GM12878 (cell line): ENCODE measurements around the gene DDAH1. TPM values are rescaled to one million over a fixed set of nuclear protein-coding genes. Genes with fewer than 3 reads are reported as not detected.

Experiments
- ATAC-seq: fragments of 200-7000 bp; cut with Tn5 transposase; 3 replicates; pipeline ENCODE4 v1.9.1; 2020; ENCODE audit warnings: mild to moderate bottlenecking, moderate library complexity
- BruUV-seq: library from RNA; stranded (reverse); fragments of 400-500 nt; replicated peaks from 2 replicates; lab custom pipeline; 2021; lab: Mats Ljungman, UMichigan
- CTCF ChIA-PET: fragments of 300-600 bp; sonication (Branson Sonifier 250); formaldehyde crosslinking; extraction: SDS; loops from one replicate; lab custom pipeline; 2021; ENCODE audit warnings: inconsistent platforms; lab: Yijun Ruan, JAX
- POLR2A ChIA-PET: fragments of 350-600 bp; formaldehyde crosslinking; extraction: SDS; loops from one replicate; lab custom pipeline; 2021; ENCODE audit warnings: inconsistent platforms; lab: Charles Lee
- RAD21 ChIA-PET: fragments of 300-600 bp; sonication (Branson Sonifier 250); formaldehyde crosslinking; loops from one replicate; lab custom pipeline; 2023; ENCODE audit warnings: antibody characterized with exemption; ENCODE audit not compliant: unreplicated experiment; lab: Charles Lee
- SMC1A ChIA-PET: fragments of 300-600 bp; sonication (Branson Sonifier 250); formaldehyde crosslinking; loops from one replicate; lab custom pipeline; 2023; ENCODE audit not compliant: unreplicated experiment, uncharacterized antibody; lab: Charles Lee
- DNase-seq: peaks from one replicate; pipeline ENCODE4 v3.0.0-alpha.2; 2011; ENCODE audit warnings: low read depth, low spot score
- FAIRE-seq: peaks from 3 replicates; lab custom pipeline; 2011; peaks lifted over from hg19 to GRCh38; lab: Jason Lieb, UNC
- H2AFZ ChIP-seq: 2 replicates; pipeline ENCODE4 v1.6.0; 2011; ENCODE audit warnings: low read depth, low read length, control low read depth; ENCODE audit not compliant: control insufficient read depth
- H3K27ac ChIP-seq: 2 replicates; pipeline ENCODE4 v1.5.1; 2011; ENCODE audit warnings: control low read depth; ENCODE audit not compliant: control insufficient read depth, insufficient read depth
- H3K27me3 ChIP-seq, 2 experiments: replicated peaks in 1 of 2; 2 replicates each; pipeline versions ENCODE4 v1.6.0 to v1.6.1; 2011; ENCODE audit warnings: low read length in 1 of 2; ENCODE audit not compliant: control insufficient read depth in 2 of 2, insufficient read depth in 2 of 2
- H3K36me3 ChIP-seq, 2 experiments: 2 replicates each; pipeline ENCODE4 v1.5.1; 2011; ENCODE audit warnings: low read length in 1 of 2; ENCODE audit not compliant: control insufficient read depth in 2 of 2, insufficient read depth in 2 of 2
- H3K4me1 ChIP-seq: 2 replicates; pipeline ENCODE4 v1.6.1; 2011; ENCODE audit warnings: mild to moderate bottlenecking, low read length, moderate library complexity, mixed read lengths; ENCODE audit not compliant: control insufficient read depth, insufficient read depth
- H3K4me2 ChIP-seq: 2 replicates; pipeline ENCODE4 v1.6.0; 2011; ENCODE audit warnings: control low read depth; ENCODE audit not compliant: control insufficient read depth, insufficient read depth
- H3K4me3 ChIP-seq: fragments of 200-600 bp; sonication (generic); 2 replicates; pipeline ENCODE4 v1.5.1; 2016
- H3K79me2 ChIP-seq: 2 replicates; pipeline ENCODE4 v1.6.0; 2011; ENCODE audit warnings: low read length; ENCODE audit not compliant: control insufficient read depth, insufficient read depth
- H3K9ac ChIP-seq: 2 replicates; pipeline ENCODE4 v1.8.0; 2011; ENCODE audit warnings: low read length, control low read depth, mixed read lengths; ENCODE audit not compliant: control insufficient read depth, insufficient read depth
- H3K9me3 ChIP-seq: replicated peaks from 3 replicates; pipeline ENCODE4 v1.5.1; 2011; ENCODE audit warnings: mild to moderate bottlenecking, low read length; ENCODE audit not compliant: control insufficient read depth, insufficient read depth
- H4K20me1 ChIP-seq: 2 replicates; pipeline ENCODE4 v1.6.0; 2011; ENCODE audit not compliant: control insufficient read depth, insufficient read depth
- FOS ChIP-seq: IDR thresholded peaks from 3 replicates; pipeline ENCODE4 v1.6.1; 2011; ENCODE audit warnings: borderline replicate concordance; ENCODE audit not compliant: insufficient read length; ENCODE audit errors: extremely low read depth
- MEF2A ChIP-seq: IDR thresholded peaks from 2 replicates; pipeline ENCODE4 v1.6.1; 2011; ENCODE audit warnings: low read depth, mild to moderate bottlenecking, low read length, moderate library complexity; ENCODE audit not compliant: insufficient read depth
- NR2F1 ChIP-seq: fragments of 450-650 bp; conservative IDR thresholded peaks from 2 replicates; pipeline ENCODE4 v1.6.1; 2017; ENCODE audit warnings: mild to moderate bottlenecking
- RBBP5 ChIP-seq: fragments of 200-600 bp; sonication (generic); conservative IDR thresholded peaks from 2 replicates; pipeline ENCODE4 v1.6.1; 2016
- RELA ChIP-seq: fragments of 450-650 bp; IDR thresholded peaks from 2 replicates; pipeline ENCODE4 v1.8.0; 2014; ENCODE audit warnings: borderline replicate concordance; ENCODE audit not compliant: partially characterized antibody
- SREBF1 ChIP-seq: IDR thresholded peaks from 2 replicates; pipeline ENCODE4 v1.6.1; 2012; ENCODE audit warnings: mild to moderate bottlenecking, low read length
- TAF1 ChIP-seq: IDR thresholded peaks from 2 replicates; pipeline ENCODE4 v1.6.1; 2011; ENCODE audit warnings: mild to moderate bottlenecking, low read depth, low read length, borderline replicate concordance
- WGBS: methylation state at CpG from one replicate; pipeline ENCODE4 v1.1.6; 2016; ENCODE audit warnings: low lambda C conversion rate; ENCODE audit not compliant: insufficient replicate concordance, insufficient coverage; ENCODE audit errors: missing lambda C conversion rate; 5-methylcytosine and 5-hydroxymethylcytosine counted together
- in situ Hi-C: fragments of 300-500 bp; cut with MboI; formaldehyde crosslinking; loops from 9 replicates; pipeline ENCODE4 v1.14.3; 2018; ENCODE audit warnings: mixed read lengths
- intact Hi-C: fragments of 100-400 bp; cut with micrococcal nuclease; formaldehyde crosslinking; loops from one replicate; pipeline ENCODE4 v1.14.2; 2022; ENCODE audit not compliant: unreplicated experiment
- polyA plus RNA-seq, 11 experiments: library from polyadenylated mRNA; depleted of rRNA in 4 of 11; unstranded in 6 of 11; stranded (reverse) in 5 of 11; fragments of >200 nt; fragmentation: Nextera tagmentation in 4 of 11; fragmentation: Illumina TruSeq in 1 of 11; extraction: Ambion mirVana in 4 of 11; extraction: Trizol in 1 of 11; gene quantifications; 1 replicate in 1 of 11; 2 replicates in 10 of 11; pipeline versions ENCODE4 v1.2.1 to v1.2.3, GENCODE V29; 2011 to 2016; ENCODE audit warnings: inconsistent platforms in 2 of 11, missing spikeins in 2 of 11, low read depth in 1 of 11
- total RNA-seq, 4 experiments: library from RNA; depleted of rRNA in 3 of 4; stranded (reverse); fragments of >200 nt in 3 of 4; fragmentation: Illumina TruSeq in 1 of 4; extraction: Trizol in 1 of 4; gene quantifications; 2 replicates each; pipeline versions ENCODE4 v1.2.1 to v1.2.3, GENCODE V29; 2013 to 2021
- TF ChIP-seq, protein P1 (sequence below): IDR thresholded peaks from 2 replicates; pipeline ENCODE4 v1.6.1; 2012; ENCODE audit warnings: low read depth, low read length, improper control_type of control experiment

The DDAH1 gene
- total and polyA plus RNA-seq, 10 of the 15 experiments (the other 5 are each of a cell fraction or from before 2014, with no cell fraction given) = 0.07 to 0.88 (median 0.27) TPM; not detected in 6

- Histone ChIP-seq H3K79me2 (no peaks in the 10 kb centered on the region), H2AFZ (no peak overlapping the region), H3K9me3 (no peaks in the 10 kb centered on the region), H3K4me3 (no peak overlapping the region), H3K36me3 (no peaks in the 10 kb centered on the region), H3K27ac (no peak overlapping the region), H3K27me3 (no peaks in the 10 kb centered on the region; a peak in 1 of 4 replicates), H3K9ac (no peak overlapping the region), H3K4me1 (no peaks in the 10 kb centered on the region), H3K4me2 (no peak overlapping the region), H4K20me1 (no peaks in the 10 kb centered on the region)
- intact Hi-C loops (no loop called here), in situ Hi-C loops (loop anchor here (25.0 kb wide), 1 partner anchor 695 kb away; no protein-coding TSS in a partner anchor)
- RAD21 ChIA-PET = no interaction called here
- TF ChIP-seq SREBF1 (no peak), FOS (no peak)
- TF ChIP-seq, protein P1, sequence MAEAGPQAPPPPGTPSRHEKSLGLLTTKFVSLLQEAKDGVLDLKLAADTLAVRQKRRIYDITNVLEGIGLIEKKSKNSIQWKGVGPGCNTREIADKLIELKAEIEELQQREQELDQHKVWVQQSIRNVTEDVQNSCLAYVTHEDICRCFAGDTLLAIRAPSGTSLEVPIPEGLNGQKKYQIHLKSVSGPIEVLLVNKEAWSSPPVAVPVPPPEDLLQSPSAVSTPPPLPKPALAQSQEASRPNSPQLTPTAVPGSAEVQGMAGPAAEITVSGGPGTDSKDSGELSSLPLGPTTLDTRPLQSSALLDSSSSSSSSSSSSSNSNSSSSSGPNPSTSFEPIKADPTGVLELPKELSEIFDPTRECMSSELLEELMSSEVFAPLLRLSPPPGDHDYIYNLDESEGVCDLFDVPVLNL = no peak
- POLR2A ChIA-PET = no interaction called here
- CTCF ChIA-PET = no interaction called here
- ATAC-seq = no peak
- DNase-seq = no peak
- BruUV-seq = no TSS peak
- 40% methylated on average over 5 of the region's 5 CpGs for WGBS
- FAIRE-seq = no peak
- SMC1A ChIA-PET = no interaction called here
These were observed 147.4 kb downstream of the DDAH1 start for GRCh38 chr1:85317560-85317959.

- ChIA-PET SMC1A (interaction anchor here (0.8 kb wide), 1 partner anchor 43 kb away, joined by 3 read pairs; no protein-coding TSS in a partner anchor), CTCF (no interaction called here), RAD21 (no interaction called here), POLR2A (no interaction called here)
- H3K79me2 ChIP-seq = no peaks in the 10 kb centered on the region
- in situ Hi-C loops = loop anchor here (25.0 kb wide), 1 partner anchor 696 kb away; no protein-coding TSS in a partner anchor
- TF ChIP-seq NR2F1 (no peak), TAF1 (no peak), RBBP5 (no peak), MEF2A (no peak), RELA (no peak)
- no peak for DNase-seq
- intact Hi-C loops = no loop called here
- H3K36me3 ChIP-seq = no peaks in the 10 kb centered on the region
- H2AFZ ChIP-seq = no peak overlapping the region
- no peak for FAIRE-seq
- H3K4me2 ChIP-seq = no peak overlapping the region
- no peaks in the 10 kb centered on the region for H3K4me1 ChIP-seq
- no peak for ATAC-seq
- no peak overlapping the region for H3K9ac ChIP-seq
- H3K9me3 ChIP-seq = no peaks in the 10 kb centered on the region
- H4K20me1 ChIP-seq = no peaks in the 10 kb centered on the region
- no TSS peak for BruUV-seq
- H3K4me3 ChIP-seq = no peak overlapping the region
- no peaks in the 10 kb centered on the region; a peak in 1 of 4 replicates for H3K27me3 ChIP-seq
- no peak overlapping the region for H3K27ac ChIP-seq
- 79% methylated on average over 2 of the region's 2 CpGs for WGBS
These were observed 148.6 kb downstream of the DDAH1 start for GRCh38 chr1:85316321-85316720.
